GM06990 (cell line): Measurements from ENCODE around the gene TTC28.

Experiments
- DNase-seq: peaks from one replicate; pipeline ENCODE4 v3.0.0-alpha.2; 2011; ENCODE audit not compliant: insufficient read length; ENCODE audit errors: extremely low read depth
- H3K27me3 ChIP-seq: replicated peaks from 2 replicates; pipeline ENCODE4 v1.6.0; 2011; ENCODE audit warnings: low read length; ENCODE audit not compliant: control insufficient read depth, insufficient read depth
- H3K36me3 ChIP-seq: 2 replicates; pipeline ENCODE4 v1.5.1; 2011; ENCODE audit warnings: low read length; ENCODE audit not compliant: control insufficient read depth, insufficient read depth
- H3K4me3 ChIP-seq: replicated peaks from 2 replicates; pipeline ENCODE4 v1.5.1; 2011; ENCODE audit warnings: low read depth, mild to moderate bottlenecking, control low read depth, low read length
- CTCF ChIP-seq: IDR thresholded peaks from 2 replicates; pipeline ENCODE4 v1.5.1; 2011; ENCODE audit warnings: low read length, control low read depth, mild to moderate bottlenecking, inconsistent platforms; ENCODE audit not compliant: insufficient read depth, poor library complexity, severe bottlenecking

TTC28 gene

GRCh38 chr22:28637225-28637624 lies 42.4 kb downstream of the TTC28 start:
- Histone ChIP-seq H3K36me3 (no peaks in the 10 kb centered on the region), H3K27me3 (no peaks in the 10 kb centered on the region), H3K4me3 (no peak overlapping the region)
- TF ChIP-seq CTCF, result no peak
- no peak for DNase-seq

- H3K36me3 ChIP-seq, result no peaks in the 10 kb centered on the region
- H3K4me3 ChIP-seq, result no peak overlapping the region
- no peaks in the 10 kb centered on the region; the same call in 1 of the 2 replicates for H3K27me3 ChIP-seq
- TF ChIP-seq CTCF, result no peak
- DNase-seq, result no peak
These were observed 49.5 kb downstream of the TTC28 start for GRCh38 chr22:28630177-28630574.

GRCh38 chr22:28629420-28630176 lies 50.0 kb downstream of the TTC28 start:
- no peak overlapping the region for H3K4me3 ChIP-seq

GRCh38 chr22:28628766-28629165 lies 50.9 kb downstream of the TTC28 start:
- H3K27me3 ChIP-seq, result no peaks in the 10 kb centered on the region; the same call in 1 of the 2 replicates
- TF ChIP-seq CTCF, result no peak
- no peaks in the 10 kb centered on the region for H3K36me3 ChIP-seq
- DNase-seq, result no peak
- H3K4me3 ChIP-seq, result no peak overlapping the region

More at GRCh38 chr22:28629420-28630176, 50.0 kb downstream of the TTC28 start:
- TF ChIP-seq CTCF, result no peak
- Histone ChIP-seq H3K36me3 (no peaks in the 10 kb centered on the region), H3K27me3 (no peaks in the 10 kb centered on the region; the same call in 1 of the 2 replicates)
- no peak for DNase-seq

GRCh38 chr22:28627791-28628190 lies 51.8 kb downstream of the TTC28 start:
- Histone ChIP-seq H3K36me3 (no peaks in the 10 kb centered on the region), H3K4me3 (no peak overlapping the region), H3K27me3 (no peaks in the 10 kb centered on the region; the same call in 1 of the 2 replicates)
- no peak for TF ChIP-seq CTCF
- no peak for DNase-seq
